Stimulated activated CD4-positive, alpha-beta T cell treated with anti-CD3 and anti-CD28 coated beads, TNF-alpha, amount 100 ng/mL, for 4 hours (primary cell): ENCODE measurements around the gene ASXL1.
A peak's percentile ranks its signal among the peaks of the same experiment; 100 is the strongest.
"Not testable (repeated sequence)": the region's sequence is repeated elsewhere in the genome, so short reads cannot be mapped to it uniquely, and the experiment has no call there.

Experiments
- DNase-seq, 3 experiments: peaks; one replicate each; pipeline ENCODE4 v3.0.0-alpha.2; 2020; ENCODE audit warnings: low read depth in 3 of 3

The ASXL1 gene

DNA sequence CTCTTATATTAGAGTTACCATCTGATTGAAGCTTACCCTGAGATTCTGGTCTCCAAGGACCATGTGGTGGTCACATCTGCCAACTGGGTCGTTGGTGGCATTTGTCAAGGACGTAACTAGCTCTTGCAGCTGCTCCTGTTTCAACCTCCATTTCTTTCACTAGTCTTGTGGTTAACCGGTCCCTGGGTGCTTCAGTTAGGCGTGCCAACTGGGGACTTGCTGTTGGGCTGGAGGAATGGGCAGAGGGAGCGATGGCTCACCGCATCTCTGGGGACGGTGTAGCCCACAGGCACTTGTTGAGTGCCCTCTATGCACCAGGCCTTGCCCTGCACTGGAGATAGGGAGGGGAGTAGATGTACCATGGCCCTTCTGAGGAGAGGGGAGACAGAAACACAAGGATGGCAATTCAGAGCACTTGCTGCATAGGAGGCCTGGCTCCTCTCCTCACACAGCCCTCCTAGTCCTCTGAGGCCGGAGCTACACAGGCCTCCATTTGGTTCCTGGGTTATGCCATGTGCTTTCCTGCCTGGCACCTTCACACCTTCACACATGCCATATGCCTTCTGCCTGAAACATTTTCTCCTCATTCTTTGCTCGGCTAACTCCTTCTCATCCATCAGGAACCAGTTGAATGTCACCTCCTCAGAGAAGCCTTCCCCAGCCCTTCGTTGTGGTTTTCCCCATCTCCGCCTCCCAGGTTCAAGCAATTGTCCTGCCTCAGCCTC is 20.0 kb upstream of the ASXL1 start:
- no peak for DNase-seq

DNA sequence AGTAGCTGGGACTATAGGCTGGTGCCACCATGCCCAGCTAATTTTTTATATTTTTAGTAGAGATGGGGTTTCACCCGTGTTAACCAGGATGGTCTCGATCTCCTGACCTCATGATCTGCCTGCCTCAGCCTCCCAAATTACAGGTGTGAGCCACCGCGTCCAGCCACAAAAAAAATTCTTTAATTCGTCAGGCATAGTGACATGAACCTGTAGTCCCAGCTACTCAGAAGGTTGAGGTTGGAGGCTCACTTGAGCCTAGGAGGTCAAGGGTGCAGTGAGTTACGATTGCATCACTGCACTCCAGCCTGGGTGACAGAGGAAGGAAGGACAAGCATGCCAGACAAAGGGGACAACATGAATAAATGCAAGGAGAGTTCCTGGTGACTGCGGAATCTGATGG is 19.5 kb upstream of the ASXL1 start:
- DNase-seq = no peak

GRCh38 chr20:32339116-32339515 is 19.0 kb upstream of the ASXL1 start:
- no peak for DNase-seq

- DNase-seq = not testable (repeated sequence)
Observed at GRCh38 chr20:32341053-32341452, 17.1 kb upstream of the ASXL1 start.

DNA sequence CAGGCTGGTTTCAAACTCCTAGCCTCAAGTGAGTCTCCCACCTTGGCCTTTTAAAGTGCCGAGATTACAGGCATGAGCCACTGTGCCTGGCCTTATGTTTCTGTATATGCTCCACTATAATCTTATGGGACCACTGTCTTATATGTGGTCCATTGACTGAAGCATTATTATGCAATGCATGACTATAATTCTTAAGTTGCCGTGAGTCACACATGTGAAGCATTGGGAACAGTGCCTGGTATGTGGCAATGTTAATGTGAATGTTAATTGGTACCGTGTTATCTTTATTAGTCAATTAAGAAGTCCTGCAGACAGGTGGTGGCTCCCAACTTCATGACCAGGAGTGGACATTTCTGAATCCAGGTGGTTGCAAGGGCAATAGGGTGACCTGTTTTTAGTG is 14.7 kb upstream of the ASXL1 start:
- DNase-seq = no peak

- DNase-seq = no peak
Observed at GRCh38 chr20:32344835-32345506, 13.2 kb upstream of the ASXL1 start.

GRCh38 chr20:32348207-32348606 is 9.9 kb upstream of the ASXL1 start:
- DNase-seq = no peak

DNA sequence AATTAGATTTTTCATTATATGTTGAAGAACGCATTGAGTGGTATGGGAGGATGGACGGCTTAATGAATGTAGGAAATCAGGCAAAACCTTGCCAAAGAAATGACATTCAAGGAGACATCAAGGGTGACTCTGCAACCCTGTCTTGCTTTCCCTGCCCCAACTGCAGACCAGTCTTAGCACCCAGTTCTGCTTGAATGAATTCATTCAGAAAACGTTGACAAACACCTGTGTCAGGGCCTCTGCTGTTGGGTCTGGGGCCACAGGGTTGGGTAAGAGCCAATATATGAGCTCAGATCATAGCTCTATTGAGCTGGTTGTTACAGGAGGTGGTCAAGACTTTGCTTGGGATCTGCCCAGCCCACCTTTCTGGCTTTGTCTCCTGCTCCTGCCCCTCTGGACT is 7.7 kb upstream of the ASXL1 start:
- DNase-seq = no peak

DNA sequence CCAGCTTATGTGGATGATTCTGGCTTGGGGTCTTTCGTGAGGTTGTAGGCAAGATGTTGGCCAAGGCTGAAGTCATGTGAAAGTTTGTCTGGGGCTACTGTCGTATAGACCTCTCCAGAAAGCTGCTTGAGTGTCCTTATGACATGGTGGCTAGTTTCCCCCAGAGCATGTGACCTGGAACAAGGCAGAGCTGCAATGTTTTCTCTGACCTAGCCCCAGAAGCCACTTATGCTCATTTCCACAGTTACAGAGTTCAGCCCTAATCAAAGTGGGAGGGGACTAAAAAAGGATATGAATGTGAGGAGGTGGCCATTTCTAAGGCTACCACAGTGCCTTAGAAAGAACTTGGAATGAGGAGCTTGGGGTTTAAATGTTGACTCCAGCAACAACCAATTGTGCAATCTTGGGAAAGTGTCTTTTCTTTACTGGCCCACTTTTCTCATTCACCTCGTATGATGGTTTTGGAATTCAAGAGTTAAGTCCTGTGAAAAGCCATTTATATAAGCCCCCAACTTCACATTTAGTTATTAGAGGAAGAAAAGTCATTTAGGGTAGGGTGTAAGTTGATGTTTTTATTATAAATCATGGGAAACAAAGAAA is 5.9 kb upstream of the ASXL1 start:
- no peak for DNase-seq

- DNase-seq = no peak
Observed at GRCh38 chr20:32353848-32354496, 4.2 kb upstream of the ASXL1 start.

DNA sequence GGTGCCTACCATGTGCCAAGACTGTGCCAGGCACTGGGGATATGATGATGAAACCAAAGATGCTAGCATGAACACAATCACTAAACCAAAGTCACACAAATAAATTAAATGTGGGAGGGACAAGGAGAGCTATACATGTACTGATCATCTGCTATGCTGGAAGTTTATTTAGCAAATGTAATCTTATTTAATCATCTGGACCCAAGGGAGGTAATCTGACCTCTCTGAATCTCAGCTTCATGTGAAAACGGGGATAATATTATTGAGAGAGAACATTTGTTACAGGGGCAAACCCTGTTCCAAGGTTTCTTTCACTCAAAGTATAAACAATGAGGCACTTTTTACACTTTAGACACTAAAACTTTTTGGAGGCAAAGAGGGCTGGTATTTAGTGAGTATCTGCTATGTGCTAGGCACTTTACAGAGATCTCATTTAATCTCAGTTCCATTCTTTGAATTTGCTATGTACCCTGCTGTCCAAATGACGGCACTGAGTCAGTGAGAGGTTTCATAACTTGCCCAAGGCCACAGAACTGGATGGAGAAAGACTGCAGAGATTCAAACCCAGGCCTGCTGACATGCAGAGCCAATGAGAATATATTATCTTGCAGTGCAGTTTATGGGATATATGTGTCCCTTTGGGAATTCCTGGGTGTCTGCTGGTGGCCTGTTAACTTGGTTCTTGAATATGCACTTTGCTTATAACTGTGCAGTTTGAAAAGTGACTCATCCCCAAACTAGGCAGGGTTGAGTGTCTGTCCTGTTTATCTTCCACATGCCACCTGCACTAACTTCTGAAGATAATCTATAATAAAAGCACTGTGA is 3.3 kb upstream of the ASXL1 start:
- no peak for DNase-seq

DNA sequence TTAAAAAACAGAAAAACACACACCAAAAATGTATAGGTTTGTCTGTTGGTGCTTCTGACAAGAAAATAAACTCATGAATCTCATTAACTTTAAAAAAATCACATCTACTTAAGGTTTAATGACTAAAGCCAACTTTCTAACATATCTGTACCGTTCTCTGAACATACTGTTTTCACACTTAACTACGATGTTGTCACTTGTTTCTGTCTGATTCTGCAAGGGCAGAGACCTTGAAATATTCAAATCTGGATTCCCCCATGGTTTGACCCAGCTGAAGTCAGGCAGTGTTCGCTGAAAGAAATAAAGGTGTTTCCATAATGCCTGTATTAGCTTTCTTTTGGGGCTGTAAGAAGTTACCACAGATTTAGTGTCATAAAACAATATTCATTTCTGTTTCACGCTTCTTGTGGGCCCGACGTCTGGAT is 2.7 kb upstream of the ASXL1 start:
- no peak for DNase-seq

GRCh38 chr20:32355907-32356621 is 2.1 kb upstream of the ASXL1 start:
- DNase-seq = not testable (repeated sequence)

- no peak for DNase-seq
Observed at GRCh38 chr20:32356622-32357374, 1.3 kb upstream of the ASXL1 start.

GRCh38 chr20:32357375-32357868 is 709 bp upstream of the ASXL1 start:
- DNase-seq = no peak

GRCh38 chr20:32358632-32358882 is 426 bp downstream of the ASXL1 start:
- no peak for DNase-seq

- DNase-seq = peak; percentile 64 to 72 (median 69)
Observed at GRCh38 chr20:32358883-32359632, 927 bp downstream of the ASXL1 start.

DNA sequence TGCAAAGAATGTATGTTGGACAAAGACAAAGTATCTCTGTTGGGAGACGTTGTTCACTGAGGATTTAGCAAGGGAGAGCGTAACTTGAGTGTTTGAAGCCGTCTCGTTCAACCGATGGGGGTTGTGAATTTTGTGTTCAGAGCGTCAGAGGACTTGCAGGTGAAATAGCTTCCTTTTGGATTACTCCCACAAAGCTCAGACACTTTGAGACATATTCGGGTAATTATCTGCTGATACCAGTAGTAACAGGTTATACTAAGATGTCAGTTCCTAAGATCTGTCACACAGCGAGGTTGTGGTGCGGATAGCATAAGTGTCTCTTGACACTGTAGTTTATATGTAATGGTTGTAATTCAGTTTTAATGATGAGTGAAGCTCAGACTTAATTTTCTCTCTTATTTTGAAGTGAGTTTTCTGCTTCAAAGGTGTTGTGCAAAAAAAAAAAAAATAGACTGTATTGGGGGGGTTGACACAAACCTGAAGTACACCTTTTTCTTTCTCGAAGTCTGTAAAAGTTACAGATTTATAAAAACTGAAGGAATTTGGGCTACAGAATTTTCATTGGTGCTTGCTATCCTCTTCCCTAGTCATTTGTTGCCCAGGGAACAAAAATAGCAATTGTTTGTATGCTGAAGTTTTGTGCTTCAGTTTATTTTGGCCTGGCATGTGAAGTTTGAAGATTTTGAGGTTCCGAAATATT is 1.7 kb downstream of the ASXL1 start:
- DNase-seq = no peak

DNA sequence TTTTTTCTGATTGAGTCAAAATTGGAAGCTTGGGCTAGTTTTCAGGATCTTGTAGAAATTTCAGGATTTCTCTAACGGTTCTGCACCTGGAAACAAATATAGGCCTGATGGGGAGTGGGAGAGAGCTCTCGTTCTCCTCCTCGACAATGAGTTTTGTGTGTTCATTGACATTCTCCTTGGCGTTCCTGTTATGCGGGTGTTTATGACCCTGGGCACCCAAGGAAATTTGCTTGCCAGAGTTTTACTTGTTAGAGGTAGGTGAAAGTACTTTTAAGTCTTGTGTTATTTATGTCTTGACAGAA is 2.2 kb downstream of the ASXL1 start:
- no peak for DNase-seq
